H1 (cell line): Measurements from ENCODE around the gene TMEM89. TPM values are rescaled to one million over a fixed set of nuclear protein-coding genes. Genes with fewer than 3 reads are reported as not detected.

Experiments
- CTCF ChIA-PET: fragments of 300-600 bp; sonication (Branson Sonifier 250); formaldehyde crosslinking; loops from one replicate; lab custom pipeline; 2021; ENCODE audit not compliant: partially characterized antibody; lab: Charles Lee
- POLR2A ChIA-PET: fragments of 300-600 bp; sonication (Branson Sonifier 250); formaldehyde crosslinking; loops from one replicate; lab custom pipeline; 2021; ENCODE audit warnings: inconsistent platforms; ENCODE audit not compliant: partially characterized antibody; lab: Charles Lee
- DNase-seq, 2 experiments: peaks; one replicate each; pipeline versions ENCODE4 v3.0.0 to v3.0.0-alpha.2; 2010 to 2022; ENCODE audit warnings: low spot score in 2 of 2, low read depth in 1 of 2, mixed read lengths in 1 of 2
- FAIRE-seq: peaks from 2 replicates; lab custom pipeline; 2011; peaks lifted over from hg19 to GRCh38; lab: Jason Lieb, UNC
- H2AFZ ChIP-seq: 2 replicates; pipeline ENCODE4 v1.8.1; 2012; ENCODE audit warnings: low read length, inconsistent platforms
- H2AK5ac ChIP-seq: 2 replicates; pipeline ENCODE4 v1.6.1; 2013; ENCODE audit warnings: low read depth, low read length
- H2BK120ac ChIP-seq: replicated peaks from 2 replicates; pipeline ENCODE3; 2013; ENCODE audit warnings: low read depth, low read length, inconsistent platforms
- H2BK12ac ChIP-seq: 2 replicates; pipeline ENCODE4 v1.6.1; 2013; ENCODE audit warnings: low read depth, low read length
- H2BK15ac ChIP-seq: 2 replicates; pipeline ENCODE4 v1.6.1; 2013; ENCODE audit warnings: low read length
- H2BK20ac ChIP-seq: 2 replicates; pipeline ENCODE4 v1.6.1; 2013; ENCODE audit warnings: low read length
- H2BK5ac ChIP-seq: 2 replicates; pipeline ENCODE4 v1.6.1; 2013; ENCODE audit warnings: low read depth, low read length
- H3K14ac ChIP-seq: 2 replicates; pipeline ENCODE4 v1.6.1; 2013; ENCODE audit warnings: inconsistent platforms; ENCODE audit not compliant: insufficient read length
- H3K18ac ChIP-seq: 2 replicates; pipeline ENCODE4 v1.6.1; 2013; ENCODE audit warnings: low read length; ENCODE audit errors: extremely low read depth
- H3K23ac ChIP-seq: 2 replicates; pipeline ENCODE4 v1.6.1; 2013; ENCODE audit warnings: inconsistent platforms; ENCODE audit not compliant: insufficient read length
- H3K23me2 ChIP-seq: 2 replicates; pipeline ENCODE4 v1.6.1; 2013; ENCODE audit warnings: low read depth, low read length
- H3K27ac ChIP-seq: 2 replicates; pipeline ENCODE4 v1.6.1; 2011; ENCODE audit warnings: low read depth, low read length, inconsistent platforms
- H3K27me3 ChIP-seq, 4 experiments: replicated peaks in 1 of 4; 1 replicate in 1 of 4; 2 replicates in 3 of 4; pipeline versions ENCODE4 v1.6.1 to v1.8.1; 2011 to 2013; ENCODE audit warnings: low read length in 3 of 4, mild to moderate bottlenecking in 3 of 4, inconsistent platforms in 2 of 4, mixed read lengths in 2 of 4, moderate library complexity in 1 of 4; ENCODE audit not compliant: control insufficient read depth in 3 of 4, insufficient read depth in 3 of 4; ENCODE audit errors: extremely low read depth in 1 of 4
- H3K36me3 ChIP-seq, 4 experiments: 2 replicates each; pipeline versions ENCODE4 v1.6.1 to v1.8.1; 2011 to 2013; ENCODE audit warnings: mild to moderate bottlenecking in 4 of 4, low read length in 3 of 4, moderate library complexity in 2 of 4, control low read depth in 1 of 4, inconsistent platforms in 1 of 4; ENCODE audit not compliant: insufficient read depth in 4 of 4, control insufficient read depth in 2 of 4
- H3K4ac ChIP-seq: replicated peaks from 2 replicates; pipeline ENCODE3; 2013; ENCODE audit warnings: low read length, low read depth, mixed read lengths, inconsistent platforms; ENCODE audit not compliant: insufficient read length
- H3K4me1 ChIP-seq, 4 experiments: replicated peaks in 1 of 4; 1 replicate in 1 of 4; 2 replicates in 3 of 4; pipeline versions ENCODE4 v1.6.1 to v1.8.1; 2011 to 2013; ENCODE audit warnings: low read length in 3 of 4, inconsistent platforms in 2 of 4, mixed read lengths in 1 of 4; ENCODE audit not compliant: insufficient read depth in 4 of 4, control insufficient read depth in 3 of 4
- H3K4me2 ChIP-seq, 2 experiments: 2 replicates each; pipeline versions ENCODE4 v1.6.1 to v1.8.1; 2011 to 2013; ENCODE audit warnings: low read depth in 2 of 2, low read length in 2 of 2, control low read depth in 1 of 2, inconsistent platforms in 1 of 2, mild to moderate bottlenecking in 1 of 2; ENCODE audit not compliant: insufficient read depth in 1 of 2
- H3K4me3 ChIP-seq, 4 experiments: fragments of 200-600, 300-600 bp in 1 of 4; sonication (generic), shearing (Covaris generic), sonication (Bioruptor Twin) in 1 of 4; 2 replicates each; pipeline versions ENCODE4 v1.5.1 to v1.8.1; 2011 to 2016; ENCODE audit warnings: low read length in 4 of 4, low read depth in 3 of 4, control low read depth in 2 of 4, inconsistent platforms in 2 of 4, mild to moderate bottlenecking in 2 of 4, mixed read lengths in 1 of 4, moderate library complexity in 1 of 4; ENCODE audit not compliant: insufficient read depth in 2 of 4; ENCODE audit errors: extremely low read depth in 1 of 4
- H3K56ac ChIP-seq: replicated peaks from 2 replicates; pipeline ENCODE3; 2013; ENCODE audit warnings: low read depth, mild to moderate bottlenecking, mixed read lengths, low read length, inconsistent platforms; ENCODE audit not compliant: insufficient read length
- H3K79me1 ChIP-seq: 2 replicates; pipeline ENCODE4 v1.6.1; 2013; ENCODE audit warnings: low read depth, low read length, control low read depth
- H3K79me2 ChIP-seq, 2 experiments: 2 replicates each; pipeline versions ENCODE4 v1.6.1 to v1.8.1; 2012 to 2013; ENCODE audit warnings: low read length in 2 of 2, mild to moderate bottlenecking in 2 of 2, inconsistent platforms in 1 of 2; ENCODE audit not compliant: insufficient read depth in 2 of 2, control insufficient read depth in 1 of 2
- H3K9ac ChIP-seq, 4 experiments: replicated peaks in 1 of 4; 1 replicate in 1 of 4; 2 replicates in 3 of 4; pipeline versions ENCODE4 v1.6.1 to v1.8.1; 2011 to 2013; ENCODE audit warnings: low read depth in 3 of 4, low read length in 3 of 4, control low read depth in 2 of 4, mild to moderate bottlenecking in 2 of 4, moderate library complexity in 2 of 4, inconsistent platforms in 1 of 4; ENCODE audit errors: extremely low read depth in 1 of 4
- H3K9me3 ChIP-seq, 2 experiments: 2 replicates each; pipeline versions ENCODE4 v1.6.1 to v1.8.1; 2012 to 2013; ENCODE audit warnings: mild to moderate bottlenecking in 2 of 2, moderate library complexity in 2 of 2, control low read depth in 1 of 2, inconsistent platforms in 1 of 2, low read depth in 1 of 2, low read length in 1 of 2, mixed read lengths in 1 of 2; ENCODE audit not compliant: insufficient read depth in 2 of 2
- H4K20me1 ChIP-seq, 2 experiments: replicated peaks in 1 of 2; 2 replicates each; pipeline versions ENCODE3 to v1.8.1; 2011 to 2013; ENCODE audit warnings: inconsistent platforms in 2 of 2, low read length in 2 of 2, mild to moderate bottlenecking in 1 of 2; ENCODE audit not compliant: insufficient read depth in 2 of 2, control insufficient read depth in 1 of 2
- H4K5ac ChIP-seq: 2 replicates; pipeline ENCODE4 v1.6.1; 2013; ENCODE audit warnings: low read length, low read depth, mixed read lengths, inconsistent platforms; ENCODE audit not compliant: insufficient read length
- H4K8ac ChIP-seq: 2 replicates; pipeline ENCODE4 v1.8.0; 2013; ENCODE audit warnings: mild to moderate bottlenecking, moderate library complexity, low read length, inconsistent platforms; ENCODE audit not compliant: insufficient read depth; ENCODE audit errors: extremely low read depth
- H4K91ac ChIP-seq: replicated peaks from 2 replicates; pipeline ENCODE3; 2013; ENCODE audit warnings: low read length, mixed read lengths, inconsistent platforms; ENCODE audit not compliant: insufficient read length
- CBX5 ChIP-seq: fragments of 300-800, 300-1000 bp; sonication (generic); IDR thresholded peaks from 2 replicates; pipeline ENCODE4 v1.7.1; 2016; ENCODE audit warnings: antibody characterized with exemption, low read length, low read depth
- CHD1 ChIP-seq: IDR thresholded peaks from 2 replicates; pipeline ENCODE4 v1.6.1; 2012; ENCODE audit warnings: low read depth, low read length, improper control_type of control experiment
- CREB1 ChIP-seq: IDR thresholded peaks from 2 replicates; pipeline ENCODE4 v1.6.1; 2012; ENCODE audit warnings: inconsistent platforms
- GABPA ChIP-seq: IDR thresholded peaks from 2 replicates; pipeline ENCODE4 v1.6.1; 2011; ENCODE audit warnings: mild to moderate bottlenecking, low read length, moderate library complexity, borderline replicate concordance; ENCODE audit not compliant: insufficient read depth
- JUND ChIP-seq: IDR thresholded peaks from 2 replicates; pipeline ENCODE4 v1.6.1; 2011; ENCODE audit warnings: mild to moderate bottlenecking, improper control_type of control experiment, low read length
- KDM4A ChIP-seq: IDR thresholded peaks from one replicate; pipeline ENCODE4 v1.7.1; 2012; ENCODE audit warnings: low read depth, mild to moderate bottlenecking, moderate library complexity, low read length, inconsistent platforms; ENCODE audit not compliant: severe bottlenecking
- KDM5A ChIP-seq: fragments of 200-600 bp; IDR thresholded peaks from 2 replicates; pipeline ENCODE4 v1.7.1; 2012; ENCODE audit warnings: mild to moderate bottlenecking, low read length, inconsistent platforms, mixed read lengths
- SIN3A ChIP-seq, 2 experiments: IDR thresholded peaks in 1 of 2; conservative IDR thresholded peaks in 1 of 2; 2 replicates each; pipeline ENCODE4 v1.6.1; 2011 to 2012; ENCODE audit warnings: low read length in 2 of 2, improper control_type of control experiment in 1 of 2, low read depth in 1 of 2, mild to moderate bottlenecking in 1 of 2
- TAF1 ChIP-seq: IDR thresholded peaks from 2 replicates; pipeline ENCODE4 v1.6.1; 2011; ENCODE audit warnings: mild to moderate bottlenecking, low read depth, low read length
- TCF12 ChIP-seq: IDR thresholded peaks from 2 replicates; pipeline ENCODE4 v1.6.1; 2011; ENCODE audit warnings: low read depth, mild to moderate bottlenecking, low read length
- YY1 ChIP-seq: IDR thresholded peaks from 2 replicates; pipeline ENCODE4 v1.6.1; 2011; ENCODE audit warnings: low read depth, mild to moderate bottlenecking, low read length
- ZNF274 ChIP-seq: IDR thresholded peaks from 2 replicates; pipeline ENCODE4 v1.7.0; 2012; ENCODE audit warnings: low read length, borderline replicate concordance; ENCODE audit errors: extremely low read depth
- WGBS, 2 experiments: shearing (Covaris generic) in 1 of 2; methylation state at CpG; one replicate each; pipeline versions ENCODE4 v1.1.6 to v1.1.7; 2013 to 2015; ENCODE audit warnings: low lambda C conversion rate in 2 of 2, mixed read lengths in 2 of 2, inconsistent platforms in 1 of 2, low coverage in 1 of 2, missing lambda C conversion rate in 1 of 2; ENCODE audit not compliant: insufficient replicate concordance in 2 of 2, insufficient coverage in 1 of 2, insufficient read length in 1 of 2; ENCODE audit errors: extremely low coverage in 1 of 2, missing lambda C conversion rate in 1 of 2; 5-methylcytosine and 5-hydroxymethylcytosine counted together
- polyA plus RNA-seq, 7 experiments: library from polyadenylated mRNA; depleted of rRNA in 3 of 7; stranded (reverse) in 5 of 7; unstranded in 2 of 7; fragments of >200 nt in 5 of 7; fragments of 200-250 nt in 2 of 7; gene quantifications; 1 replicate in 5 of 7; 2 replicates in 1 of 7; 4 replicates in 1 of 7; pipeline versions ENCODE4 v1.2.1 to v1.2.3, GENCODE V29; 2011 to 2013; ENCODE audit warnings: missing spikeins in 2 of 7, mixed read lengths in 2 of 7
- total RNA-seq: library from RNA; stranded (reverse); fragmentation: NEBNext Ultra II Directional; extraction: Animal tissue kit (Norgen Biotek cat#: 25700); gene quantifications from 2 replicates; pipeline ENCODE4 v1.2.1, GENCODE V29; 2021
- TF ChIP-seq, protein P1 (sequence below): IDR thresholded peaks from 2 replicates; pipeline ENCODE4 v1.6.1; 2012; ENCODE audit warnings: inconsistent platforms

TMEM89 gene
- total and polyA plus RNA-seq, 2 of the 8 experiments (the other 6 are each of a cell fraction or from before 2014, with no cell fraction given) = not detected

DNA sequence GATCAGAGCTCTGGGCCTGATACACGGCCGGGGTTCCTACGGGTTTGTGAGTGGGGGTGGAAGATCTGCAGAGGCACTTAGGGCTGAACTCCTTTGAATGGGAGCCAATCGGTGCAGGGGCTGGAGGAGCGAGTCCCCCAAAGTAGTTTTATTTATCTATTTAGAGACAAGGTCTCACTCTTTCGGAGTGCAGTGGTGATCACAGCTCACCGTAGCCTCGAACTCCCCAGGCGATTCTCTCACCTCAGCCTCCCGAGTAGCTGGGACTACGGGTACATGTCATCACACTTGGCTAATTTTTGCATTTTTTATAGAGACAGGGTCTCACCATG is 42.7 kb upstream of the TMEM89 start:
- Histone ChIP-seq H3K9ac (no peak overlapping the region), H2BK20ac (no peak overlapping the region), H2AK5ac (no peak overlapping the region), H2AFZ (no peak overlapping the region), H3K36me3 (peaks cover 0 to 13% (median 1%) of the 10 kb centered on the region in 4 experiments; a peak in 4 of 8 replicates), H2BK12ac (peak overlapping the region; percentile 75; the same call in 1 of the 2 replicates), H3K14ac (no peak overlapping the region), H2BK5ac (no peak overlapping the region), H3K79me2 (no peaks in the 10 kb centered on the region), H3K18ac (no peak overlapping the region; the same call in 1 of the 2 replicates), H3K56ac (no peak overlapping the region), H4K5ac (no peak overlapping the region), H3K4me3 (peak overlapping the region in 2 of 4 experiments; percentile 73 to 84; a peak in 2 of 8 replicates), H3K4me1 (peaks cover 0 to 11% (median 7%) of the 10 kb centered on the region in 4 experiments; a peak in 5 of 7 replicates), H3K23ac (no peak overlapping the region), H2BK120ac (no peak overlapping the region), H3K4me2 (peak overlapping the region; percentile 49 to 77), H2BK15ac (no peak overlapping the region), H3K27ac (no peak overlapping the region; the same call in 1 of the 2 replicates), H3K23me2 (peaks cover 12% of the 10 kb centered on the region; the same call in 1 of the 2 replicates), H4K8ac (no peak overlapping the region), H3K4ac (no peak overlapping the region), H4K20me1 (peaks cover 5 to 17% of the 10 kb centered on the region in 2 experiments), H3K9me3 (no peaks in the 10 kb centered on the region), H4K91ac (no peak overlapping the region), H3K27me3 (0 out of 7 replicates have a peak, but pooled peaks cover 0 to 4% (median 0%) of the 10 kb centered on the region in 4 experiments), H3K79me1 (peaks cover 2% of the 10 kb centered on the region; the same call in 1 of the 2 replicates)
- 70% methylated on average over 11 of the region's 11 CpGs; no CpG with 5 or more reads in 1 of the 2 experiments for WGBS, 2 experiments
- no peak for DNase-seq
- CTCF ChIA-PET = interaction anchor here (0.6 to 5.2 kb wide), 14 partner anchors 10 to 351 kb away, joined by 3 to 27 read pairs (median 4); partner anchors contain the start of genes NCKIPSD, PRKAR2A and SLC26A6
- FAIRE-seq = no peak
- POLR2A ChIA-PET = interaction anchor here (0.5 to 11.1 kb wide), 25 partner anchors 12 to 1479 kb away, joined by 3 to 175 read pairs (median 8); partner anchors contain the start of genes CCDC51, NCKIPSD, NDUFAF3 and PFKFB4
- TF ChIP-seq CBX5 = no peak
- no peak for TF ChIP-seq YY1
- TF ChIP-seq, protein P1, sequence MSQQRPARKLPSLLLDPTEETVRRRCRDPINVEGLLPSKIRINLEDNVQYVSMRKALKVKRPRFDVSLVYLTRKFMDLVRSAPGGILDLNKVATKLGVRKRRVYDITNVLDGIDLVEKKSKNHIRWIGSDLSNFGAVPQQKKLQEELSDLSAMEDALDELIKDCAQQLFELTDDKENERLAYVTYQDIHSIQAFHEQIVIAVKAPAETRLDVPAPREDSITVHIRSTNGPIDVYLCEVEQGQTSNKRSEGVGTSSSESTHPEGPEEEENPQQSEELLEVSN = no peak
- no peak for TF ChIP-seq KDM5A
- no peak for TF ChIP-seq KDM4A
- no peak for TF ChIP-seq SIN3A (conservative IDR thresholded peaks at IDR 0.05 in 1 of 2, IDR thresholded peaks at IDR 0.05 in 1 of 2; ENCODE audit: low read depth in 1 of 2, low read length in 2 of 2)
- TF ChIP-seq TCF12 = no peak
- TF ChIP-seq TAF1 = no peak
- TF ChIP-seq GABPA = no peak
- TF ChIP-seq ZNF274 = no peak
- TF ChIP-seq JUND = no peak
- TF ChIP-seq CHD1 = no peak
- no peak for TF ChIP-seq CREB1
